ENCODE data around the gene CHN1. TPM values are rescaled to one million over a fixed set of nuclear protein-coding genes. Genes with fewer than 3 reads are reported as not detected.

Gene CHN1
- total and polyA plus RNA-seq, 2 of the 8 experiments (the other 6 are each of a cell fraction or from before 2014, with no cell fraction given), result 54.0 to 65.7 TPM

DNA sequence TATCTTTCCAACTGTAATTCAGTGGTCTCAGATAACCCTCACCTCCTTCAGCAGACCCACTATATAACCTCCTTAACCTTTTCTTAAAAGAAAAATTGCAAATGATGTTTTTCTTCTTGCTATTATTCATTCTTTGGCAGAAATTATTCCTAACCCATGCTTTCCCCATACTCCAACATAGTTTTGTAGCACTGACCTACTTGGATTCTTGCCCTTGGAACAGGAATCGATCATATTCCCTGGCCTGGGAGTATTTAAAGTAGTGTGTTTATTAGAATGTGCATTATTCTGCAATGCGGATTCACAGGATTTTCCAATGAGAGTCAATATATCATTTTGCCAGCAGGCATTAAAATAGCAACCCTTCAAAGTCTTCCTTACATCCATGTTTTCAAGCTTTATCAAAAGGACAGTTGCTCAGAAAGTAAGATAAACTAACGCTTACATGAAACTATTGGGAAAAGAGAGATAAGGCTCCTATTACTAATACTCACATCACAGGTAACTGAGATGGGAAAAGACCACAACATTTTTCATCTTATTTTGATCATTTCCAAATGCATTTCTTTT lies 37.4 kb downstream of the CHN1 start (continued):
- TF ChIP-seq ZNF274 (IDR thresholded peaks at IDR 0.05; ENCODE audit: borderline replicate concordance, extremely low read depth, low read length), result no peak
- TF ChIP-seq CBX8 (IDR thresholded peaks at IDR 0.05; ENCODE audit: borderline replicate concordance, low read depth, low read length), result no peak
- TF ChIP-seq CEBPB (IDR thresholded peaks at IDR 0.05; ENCODE audit: low read depth, low read length), result no peak
- TF ChIP-seq BRCA1 (IDR thresholded peaks at IDR 0.05; ENCODE audit: low read depth, low read length), result no peak

Data from H1 (cell line).